ENCODE results near the gene RPAP2. TPM values are rescaled to one million over a fixed set of nuclear protein-coding genes. Genes with fewer than 3 reads are reported as not detected.

The RPAP2 gene
- total RNA-seq, 1 experiment from 2014 or later: 21.6 TPM

DNA sequence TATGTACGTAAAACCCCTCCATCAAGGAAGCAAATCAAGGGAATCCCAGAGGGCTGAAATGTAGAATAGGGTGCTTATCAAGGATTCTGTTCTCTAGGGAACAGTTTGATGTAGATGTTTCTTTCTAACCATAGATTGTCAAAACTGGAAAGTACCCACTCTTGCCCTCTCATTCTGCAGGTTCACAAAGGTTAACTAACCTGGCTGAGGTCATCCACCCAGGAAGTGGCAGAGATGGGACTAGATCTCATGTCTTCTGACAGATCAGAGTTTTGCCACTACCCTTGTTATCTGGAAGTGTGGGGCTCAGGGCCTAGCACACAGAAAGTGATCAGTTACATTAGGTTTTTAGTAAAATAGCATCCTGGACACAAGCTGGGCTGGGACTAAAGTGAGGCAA lies 140.4 kb downstream of the RPAP2 start:
- intact Hi-C loops (cut with micrococcal nuclease; ENCODE audit: unreplicated experiment): no loop called here
- peaks cover 17% of the 10 kb centered on the region for H3K27me3 Mint-ChIP-seq (ENCODE audit: unreplicated experiment)
- no peak overlapping the region for H3K4me3 Mint-ChIP-seq (ENCODE audit: low read depth, unreplicated experiment)
- CTCF ChIA-PET: no interaction called here
- H3K9me3 Mint-ChIP-seq (ENCODE audit: low read depth, unreplicated experiment): peaks cover 3% of the 10 kb centered on the region
- H3K36me3 Mint-ChIP-seq (ENCODE audit: insufficient read depth, unreplicated experiment): peaks cover 8% of the 10 kb centered on the region
- TF ChIP-seq, protein P1, sequence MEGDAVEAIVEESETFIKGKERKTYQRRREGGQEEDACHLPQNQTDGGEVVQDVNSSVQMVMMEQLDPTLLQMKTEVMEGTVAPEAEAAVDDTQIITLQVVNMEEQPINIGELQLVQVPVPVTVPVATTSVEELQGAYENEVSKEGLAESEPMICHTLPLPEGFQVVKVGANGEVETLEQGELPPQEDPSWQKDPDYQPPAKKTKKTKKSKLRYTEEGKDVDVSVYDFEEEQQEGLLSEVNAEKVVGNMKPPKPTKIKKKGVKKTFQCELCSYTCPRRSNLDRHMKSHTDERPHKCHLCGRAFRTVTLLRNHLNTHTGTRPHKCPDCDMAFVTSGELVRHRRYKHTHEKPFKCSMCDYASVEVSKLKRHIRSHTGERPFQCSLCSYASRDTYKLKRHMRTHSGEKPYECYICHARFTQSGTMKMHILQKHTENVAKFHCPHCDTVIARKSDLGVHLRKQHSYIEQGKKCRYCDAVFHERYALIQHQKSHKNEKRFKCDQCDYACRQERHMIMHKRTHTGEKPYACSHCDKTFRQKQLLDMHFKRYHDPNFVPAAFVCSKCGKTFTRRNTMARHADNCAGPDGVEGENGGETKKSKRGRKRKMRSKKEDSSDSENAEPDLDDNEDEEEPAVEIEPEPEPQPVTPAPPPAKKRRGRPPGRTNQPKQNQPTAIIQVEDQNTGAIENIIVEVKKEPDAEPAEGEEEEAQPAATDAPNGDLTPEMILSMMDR (IDR thresholded peaks at IDR 0.05; ENCODE audit: unreplicated experiment): no peak
- peaks cover 12% of the 10 kb centered on the region for H3K4me1 Mint-ChIP-seq (ENCODE audit: low read depth, unreplicated experiment)
- no TSS peak for BruUV-seq (replicated peaks)
- no peak overlapping the region for H3K27ac Mint-ChIP-seq (ENCODE audit: unreplicated experiment)
- no peak for DNase-seq

DNA sequence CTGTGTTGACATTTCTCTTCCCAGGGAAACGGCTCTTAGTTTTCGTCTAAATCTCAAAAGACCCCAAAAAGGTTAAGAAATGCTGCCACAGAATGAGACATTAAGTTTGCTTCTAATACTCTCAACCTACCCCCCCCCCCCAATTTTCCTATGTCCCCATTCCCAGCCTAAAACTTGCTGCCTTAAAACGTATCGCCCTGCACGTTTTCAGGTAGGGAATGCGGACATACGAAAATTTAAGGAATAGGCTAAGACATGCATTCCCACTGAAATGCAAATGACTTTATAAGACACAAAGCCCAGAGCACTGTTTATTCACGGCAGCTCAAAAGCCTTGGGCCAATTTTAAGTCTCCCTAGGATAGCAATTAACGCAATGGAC lies 142.4 kb downstream of the RPAP2 start:
- Mint-ChIP-seq H3K4me3 (ENCODE audit: low read depth, unreplicated experiment) (peak overlapping the region; percentile 87), H3K27ac (ENCODE audit: unreplicated experiment) (peak overlapping the region; percentile 82), H3K4me1 (ENCODE audit: low read depth, unreplicated experiment) (peaks cover 16% of the 10 kb centered on the region), H3K27me3 (ENCODE audit: unreplicated experiment) (peaks cover 10% of the 10 kb centered on the region), H3K36me3 (ENCODE audit: insufficient read depth, unreplicated experiment) (peaks cover 8% of the 10 kb centered on the region), H3K9me3 (ENCODE audit: low read depth, unreplicated experiment) (no peaks in the 10 kb centered on the region)
- no peak for DNase-seq
- CTCF ChIA-PET: interaction anchor here (1.1 kb wide), 1 partner anchor 24 kb away, joined by 3 read pairs; no protein-coding TSS in a partner anchor
- BruUV-seq (replicated peaks): TSS peak; percentile 89
- TF ChIP-seq, protein P1 (IDR thresholded peaks at IDR 0.05; ENCODE audit: unreplicated experiment): no peak
- intact Hi-C loops (cut with micrococcal nuclease; ENCODE audit: unreplicated experiment): no loop called here

DNA sequence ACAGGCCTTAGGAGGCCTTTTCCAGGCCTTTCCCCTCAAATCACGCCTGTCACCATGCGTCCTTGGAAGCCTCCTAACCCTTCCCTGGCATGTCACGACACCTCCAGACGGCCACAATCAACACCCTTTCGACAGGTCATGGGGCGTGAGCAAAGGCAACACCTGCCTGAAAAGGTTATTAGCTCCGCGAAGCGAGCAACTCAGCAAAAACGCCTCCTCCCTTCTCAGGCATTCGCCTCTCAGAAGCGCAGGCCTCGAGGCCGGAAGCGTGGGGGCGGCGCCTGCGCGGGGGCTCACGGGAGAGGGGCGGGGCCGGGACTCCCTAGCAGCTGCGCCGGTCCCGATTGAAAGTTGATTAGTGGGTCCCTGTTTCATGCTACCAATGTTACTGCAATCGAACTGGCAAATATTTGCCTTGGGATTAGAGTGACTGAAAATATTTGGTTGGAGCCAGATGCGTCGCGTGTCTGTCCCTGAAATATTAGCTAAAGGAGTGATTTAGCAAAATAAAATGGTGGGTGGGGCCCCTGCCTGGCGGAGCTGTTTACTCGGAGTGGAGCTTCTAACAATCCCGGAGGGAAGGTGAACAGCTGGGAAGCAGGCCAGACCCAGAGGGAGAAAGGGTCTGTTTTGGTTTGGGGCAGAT lies 143.0 kb downstream of the RPAP2 start:
- BruUV-seq (replicated peaks): no TSS peak
- Mint-ChIP-seq H3K9me3 (ENCODE audit: low read depth, unreplicated experiment) (no peaks in the 10 kb centered on the region), H3K36me3 (ENCODE audit: insufficient read depth, unreplicated experiment) (peaks cover 8% of the 10 kb centered on the region), H3K4me3 (ENCODE audit: low read depth, unreplicated experiment) (peak overlapping the region; percentile 87), H3K27ac (ENCODE audit: unreplicated experiment) (peak overlapping the region; percentile 82), H3K27me3 (ENCODE audit: unreplicated experiment) (peaks cover 16% of the 10 kb centered on the region), H3K4me1 (ENCODE audit: low read depth, unreplicated experiment) (peaks cover 16% of the 10 kb centered on the region)
- TF ChIP-seq, protein P1 (IDR thresholded peaks at IDR 0.05; ENCODE audit: unreplicated experiment): no peak
- CTCF ChIA-PET: interaction anchor here (0.6 to 1.1 kb wide), 2 partner anchors 24 to 61 kb away, joined by 3 read pairs; no protein-coding TSS in a partner anchor
- intact Hi-C loops (cut with micrococcal nuclease; ENCODE audit: unreplicated experiment): no loop called here
- peak; percentile 83 for DNase-seq

DNA sequence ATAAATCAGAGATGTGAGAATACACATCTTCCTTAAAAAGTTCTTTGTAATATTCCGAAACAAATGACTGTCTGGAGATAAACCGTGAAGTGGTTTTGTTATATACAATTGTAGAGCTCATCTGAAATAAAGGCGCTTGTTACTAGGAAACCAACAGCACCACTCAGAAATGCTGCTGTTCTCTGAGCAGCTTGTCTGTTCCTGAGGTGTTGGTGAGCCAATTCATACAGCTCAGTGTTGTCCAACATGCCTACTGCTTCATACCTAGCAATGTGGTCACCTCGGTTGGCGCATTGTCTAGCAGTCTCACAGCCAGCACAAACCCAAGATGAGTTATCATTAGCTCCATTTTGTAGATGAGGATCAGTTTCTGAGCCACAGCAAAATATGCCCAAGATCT lies 143.5 kb downstream of the RPAP2 start:
- Mint-ChIP-seq H3K4me3 (ENCODE audit: low read depth, unreplicated experiment) (peak overlapping the region; percentile 87), H3K9me3 (ENCODE audit: low read depth, unreplicated experiment) (no peaks in the 10 kb centered on the region), H3K4me1 (ENCODE audit: low read depth, unreplicated experiment) (peaks cover 16% of the 10 kb centered on the region), H3K27me3 (ENCODE audit: unreplicated experiment) (peaks cover 21% of the 10 kb centered on the region), H3K27ac (ENCODE audit: unreplicated experiment) (peak overlapping the region; percentile 82), H3K36me3 (ENCODE audit: insufficient read depth, unreplicated experiment) (peaks cover 8% of the 10 kb centered on the region)
- TF ChIP-seq, protein P1 (IDR thresholded peaks at IDR 0.05; ENCODE audit: unreplicated experiment): no peak
- no TSS peak for BruUV-seq (replicated peaks)
- intact Hi-C loops (cut with micrococcal nuclease; ENCODE audit: unreplicated experiment): no loop called here
- CTCF ChIA-PET: interaction anchor here (0.6 to 1.1 kb wide), 2 partner anchors 25 to 60 kb away, joined by 3 read pairs; no protein-coding TSS in a partner anchor
- no peak for DNase-seq

All from Calu3 (cell line).